OCI-LY3 (cell line): ENCODE results near the gene KCNH5.
"Not testable (repeated sequence)": the region's sequence is repeated elsewhere in the genome, so short reads cannot be mapped to it uniquely, and the experiment has no call there.

ENCODE experiments used
- H2AFZ ChIP-seq: fragments of 200-600, 300-600 bp; shearing (Covaris generic); 2 replicates; pipeline ENCODE4 v1.6.0; 2014; ENCODE audit warnings: antibody characterized with exemption, low read depth, low read length
- H3K27ac ChIP-seq: fragments of 200-600, 300-600 bp; sonication (generic); 2 replicates; pipeline ENCODE4 v1.5.1; 2014; ENCODE audit warnings: mild to moderate bottlenecking, low read length, moderate library complexity, mixed read lengths
- H3K27me3 ChIP-seq: fragments of 200-600, 300-600 bp; sonication (generic); 2 replicates; pipeline ENCODE4 v1.6.1; 2014; ENCODE audit warnings: low read depth, low read length, mixed read lengths
- H3K36me3 ChIP-seq: fragments of 200-600, 300-600 bp; sonication (generic); replicated peaks from 2 replicates; pipeline ENCODE3; 2014; ENCODE audit warnings: low read depth, low read length, mixed read lengths
- H3K4me1 ChIP-seq: fragments of 300-600, 200-600 bp; sonication (generic); 2 replicates; pipeline ENCODE4 v1.6.1; 2014; ENCODE audit warnings: low read length, mixed read lengths
- H3K4me2 ChIP-seq: fragments of 200-600, 300-600 bp; sonication (generic); 2 replicates; pipeline ENCODE4 v1.6.1; 2014; ENCODE audit warnings: low read length, mixed read lengths
- H3K4me3 ChIP-seq: fragments of 300-600, 200-600 bp; sonication (generic); 2 replicates; pipeline ENCODE4 v1.5.1; 2014; ENCODE audit warnings: antibody characterized with exemption, mild to moderate bottlenecking, low read length, moderate library complexity
- H3K79me2 ChIP-seq: fragments of 300-600, 200-600 bp; shearing (Covaris generic); 2 replicates; pipeline ENCODE4 v1.6.1; 2014; ENCODE audit warnings: mild to moderate bottlenecking, low read length, mixed read lengths
- H3K9ac ChIP-seq: fragments of 300-600, 200-600 bp; shearing (Covaris generic); 2 replicates; pipeline ENCODE4 v1.6.0; 2014; ENCODE audit warnings: mild to moderate bottlenecking, low read length, moderate library complexity
- H3K9me3 ChIP-seq: fragments of 200-600, 300-600 bp; shearing (Covaris generic); 2 replicates; pipeline ENCODE4 v1.6.1; 2014; ENCODE audit warnings: low read length, mixed read lengths; ENCODE audit not compliant: insufficient read depth
- H4K20me1 ChIP-seq: fragments of 200-600, 300-600 bp; sonication (generic); 2 replicates; pipeline ENCODE4 v1.6.1; 2016; ENCODE audit warnings: low read length, mixed read lengths; ENCODE audit not compliant: insufficient read depth
- EZH2phosphoT487 ChIP-seq: fragments of 200-600 bp; shearing (Covaris generic); IDR thresholded peaks from 2 replicates; pipeline ENCODE4 v1.6.1; 2018; ENCODE audit warnings: antibody characterized with exemption, mixed run types, low read depth
- TF ChIP-seq, protein P1 (sequence below): fragments of 200-600, 300-600 bp; sonication (generic); IDR thresholded peaks from 2 replicates; pipeline ENCODE4 v1.5.1; 2014; ENCODE audit warnings: antibody characterized with exemption, low read length, low read depth

Gene KCNH5

DNA sequence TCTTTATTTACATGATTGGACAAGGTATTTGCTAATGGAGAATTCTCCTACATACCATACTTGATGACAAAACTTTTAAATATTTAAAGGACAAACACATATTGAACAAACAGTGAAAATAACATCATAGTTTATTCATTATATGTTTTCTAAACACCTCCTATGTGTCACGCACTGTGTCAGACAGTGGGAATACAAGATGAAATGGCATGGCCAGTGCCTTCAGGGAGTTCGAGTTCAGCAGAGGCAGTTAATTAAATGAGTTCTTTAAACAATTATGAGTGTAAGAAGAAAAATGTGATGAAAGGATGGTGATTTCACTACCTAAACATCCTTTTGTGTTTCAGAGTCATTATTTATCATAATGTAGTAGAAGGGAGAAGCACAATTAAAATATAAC, 159.8 kb downstream of the KCNH5 start:
- no peaks in the 10 kb centered on the region for H3K79me2 ChIP-seq
- no peaks in the 10 kb centered on the region for H3K27me3 ChIP-seq
- no peak overlapping the region for H3K9ac ChIP-seq
- no peak for TF ChIP-seq EZH2phosphoT487
- TF ChIP-seq, protein P1, sequence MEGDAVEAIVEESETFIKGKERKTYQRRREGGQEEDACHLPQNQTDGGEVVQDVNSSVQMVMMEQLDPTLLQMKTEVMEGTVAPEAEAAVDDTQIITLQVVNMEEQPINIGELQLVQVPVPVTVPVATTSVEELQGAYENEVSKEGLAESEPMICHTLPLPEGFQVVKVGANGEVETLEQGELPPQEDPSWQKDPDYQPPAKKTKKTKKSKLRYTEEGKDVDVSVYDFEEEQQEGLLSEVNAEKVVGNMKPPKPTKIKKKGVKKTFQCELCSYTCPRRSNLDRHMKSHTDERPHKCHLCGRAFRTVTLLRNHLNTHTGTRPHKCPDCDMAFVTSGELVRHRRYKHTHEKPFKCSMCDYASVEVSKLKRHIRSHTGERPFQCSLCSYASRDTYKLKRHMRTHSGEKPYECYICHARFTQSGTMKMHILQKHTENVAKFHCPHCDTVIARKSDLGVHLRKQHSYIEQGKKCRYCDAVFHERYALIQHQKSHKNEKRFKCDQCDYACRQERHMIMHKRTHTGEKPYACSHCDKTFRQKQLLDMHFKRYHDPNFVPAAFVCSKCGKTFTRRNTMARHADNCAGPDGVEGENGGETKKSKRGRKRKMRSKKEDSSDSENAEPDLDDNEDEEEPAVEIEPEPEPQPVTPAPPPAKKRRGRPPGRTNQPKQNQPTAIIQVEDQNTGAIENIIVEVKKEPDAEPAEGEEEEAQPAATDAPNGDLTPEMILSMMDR = no peak
- H3K9me3 ChIP-seq = no peaks in the 10 kb centered on the region
- no peaks in the 10 kb centered on the region for H4K20me1 ChIP-seq
- H3K4me3 ChIP-seq = no peak overlapping the region
- no peak overlapping the region for H2AFZ ChIP-seq
- no peak overlapping the region for H3K27ac ChIP-seq
- no peak overlapping the region for H3K4me2 ChIP-seq
- no peaks in the 10 kb centered on the region for H3K36me3 ChIP-seq
- no peaks in the 10 kb centered on the region for H3K4me1 ChIP-seq

DNA sequence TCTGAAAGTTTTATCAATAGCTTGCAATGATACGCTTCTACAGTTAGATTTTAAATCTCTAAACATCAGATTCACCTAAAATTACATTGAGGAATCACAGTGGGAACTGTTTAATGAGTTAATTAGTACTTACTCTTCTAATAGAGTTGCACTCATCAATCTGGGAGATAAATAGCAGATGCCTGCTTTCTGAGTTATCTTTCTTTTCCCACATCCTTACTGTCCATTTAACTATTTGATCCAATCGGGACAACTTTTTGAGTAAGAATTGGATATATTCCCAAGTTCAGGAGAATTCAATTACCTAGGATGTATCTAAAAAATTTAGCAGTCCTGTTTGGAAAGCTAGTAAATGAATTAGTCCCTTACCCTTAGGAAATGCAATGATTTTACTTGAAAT, 162.3 kb downstream of the KCNH5 start:
- Histone ChIP-seq H3K79me2 (no peaks in the 10 kb centered on the region), H3K27me3 (no peaks in the 10 kb centered on the region), H3K9ac (no peak overlapping the region), H2AFZ (no peak overlapping the region), H3K9me3 (no peaks in the 10 kb centered on the region), H4K20me1 (no peaks in the 10 kb centered on the region), H3K36me3 (no peaks in the 10 kb centered on the region), H3K27ac (no peak overlapping the region), H3K4me2 (no peak overlapping the region), H3K4me1 (no peaks in the 10 kb centered on the region), H3K4me3 (no peak overlapping the region)
- TF ChIP-seq, protein P1 = no peak
- no peak for TF ChIP-seq EZH2phosphoT487

DNA sequence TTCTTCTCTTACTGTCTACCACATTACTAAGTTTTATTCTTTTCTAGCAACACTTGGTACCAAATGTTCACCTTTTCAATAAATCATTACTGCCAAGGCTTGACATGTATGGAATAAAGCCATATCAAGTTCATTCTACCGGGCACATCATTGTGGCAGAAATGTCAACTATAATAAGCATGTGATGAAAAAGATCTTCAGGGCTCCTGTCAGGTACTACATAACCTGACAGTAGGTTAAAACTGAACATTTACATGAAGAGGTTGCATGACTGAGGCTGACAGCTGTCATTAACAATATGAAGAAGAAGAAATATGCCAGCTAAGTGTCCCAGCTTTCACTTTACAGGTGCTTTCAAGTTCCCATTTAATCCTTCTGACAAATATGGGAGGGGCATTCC, 178.9 kb downstream of the KCNH5 start:
- Histone ChIP-seq H3K36me3 (no peaks in the 10 kb centered on the region), H4K20me1 (no peaks in the 10 kb centered on the region), H3K79me2 (no peaks in the 10 kb centered on the region), H3K9me3 (no peaks in the 10 kb centered on the region), H3K4me1 (no peaks in the 10 kb centered on the region), H3K27ac (no peak overlapping the region), H3K27me3 (no peaks in the 10 kb centered on the region), H3K4me3 (no peak overlapping the region), H2AFZ (no peak overlapping the region), H3K9ac (no peak overlapping the region), H3K4me2 (no peak overlapping the region)
- TF ChIP-seq, protein P1 = no peak
- TF ChIP-seq EZH2phosphoT487 = no peak

DNA sequence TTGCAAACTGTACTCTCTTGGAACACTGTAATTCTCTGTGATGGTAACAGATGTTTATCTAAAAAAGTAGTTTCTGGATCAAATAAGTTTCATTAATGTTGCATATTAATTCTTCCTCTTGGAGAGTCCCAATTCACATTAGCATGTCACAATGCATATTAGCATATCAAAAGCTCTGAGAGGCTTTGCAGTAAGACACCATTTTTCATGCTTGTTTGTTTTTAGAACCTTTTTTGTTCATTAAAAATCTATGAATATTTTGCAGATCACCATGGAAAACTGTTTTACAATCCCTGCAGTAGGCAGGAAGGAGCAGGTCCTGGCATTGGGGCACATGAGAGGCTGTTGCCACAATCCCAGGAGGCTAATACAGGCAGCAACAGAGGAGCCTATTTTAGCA, 180.7 kb downstream of the KCNH5 start:
- Histone ChIP-seq H3K79me2 (no peaks in the 10 kb centered on the region), H3K4me3 (no peak overlapping the region)

DNA sequence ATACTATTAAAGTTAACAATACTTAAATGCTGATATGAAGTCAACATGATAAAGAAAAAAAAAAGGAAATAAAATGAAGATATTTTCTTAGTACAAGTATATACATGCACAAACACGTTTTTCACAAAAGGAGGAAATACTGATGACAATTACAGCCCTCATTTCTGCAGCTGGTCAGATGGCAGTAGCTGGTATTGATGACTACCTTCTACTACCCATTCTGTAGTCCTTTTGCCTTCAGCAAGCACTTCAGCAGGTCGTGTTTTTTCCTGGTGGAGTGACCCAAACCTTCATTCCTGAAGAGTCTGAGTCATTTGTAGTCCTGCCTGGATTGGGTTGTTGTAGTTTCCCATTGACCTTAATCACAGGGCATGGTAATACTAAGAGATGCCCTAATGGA, 187.2 kb downstream of the KCNH5 start:
- H3K4me3 ChIP-seq, H3K27me3 ChIP-seq, H3K36me3 ChIP-seq, H2AFZ ChIP-seq, H3K4me2 ChIP-seq, H3K27ac ChIP-seq, H3K9me3 ChIP-seq, H3K4me1 ChIP-seq, H3K79me2 ChIP-seq, H4K20me1 ChIP-seq, H3K9ac ChIP-seq: not testable (repeated sequence)

More for the DNA sequence above, 180.7 kb downstream of the KCNH5 start:
- Histone ChIP-seq H3K9ac (no peak overlapping the region), H3K9me3 (no peaks in the 10 kb centered on the region), H3K27me3 (no peaks in the 10 kb centered on the region), H2AFZ (no peak overlapping the region), H4K20me1 (no peaks in the 10 kb centered on the region), H3K4me2 (no peak overlapping the region), H3K36me3 (no peaks in the 10 kb centered on the region), H3K27ac (no peak overlapping the region), H3K4me1 (no peaks in the 10 kb centered on the region)
- TF ChIP-seq, protein P1 = no peak
- TF ChIP-seq EZH2phosphoT487 = no peak
